Stimulated activated CD8-positive, alpha-beta memory T cell treated with anti-CD3 and anti-CD28 coated beads, Interleukin-12 subunit alpha, Interleukin-12 subunit beta, amount 100 ng/mL, for 24 hours (primary cell): ENCODE measurements around the gene SLC27A4.
A peak's percentile ranks its signal among the peaks of the same experiment; 100 is the strongest.

Experiments
- DNase-seq: peaks from one replicate; pipeline ENCODE4 v3.0.0-alpha.2; 2020; ENCODE audit errors: extremely low read depth

Gene SLC27A4

GRCh38 chr9:128339761-128340690 is at the start of gene SLC27A4:
Gene SLC27A4, plus strand, starts transcription at chr9:128340527. Its CDS starts 2,606 bp downstream, at chr9:128343133.
- DNase-seq, result peak; percentile 39

GRCh38 chr9:128292009-128292408 is 48.3 kb upstream of the SLC27A4 start:
- DNase-seq, result no peak

- no peak for DNase-seq
These were observed 47.2 kb upstream of the SLC27A4 start for GRCh38 chr9:128293091-128293490.

GRCh38 chr9:128294142-128294541 is 46.2 kb upstream of the SLC27A4 start:
- DNase-seq, result no peak

GRCh38 chr9:128296340-128297220 is 43.7 kb upstream of the SLC27A4 start:
- no peak for DNase-seq

- DNase-seq, result no peak
These were observed 43.0 kb upstream of the SLC27A4 start for GRCh38 chr9:128297221-128297773.

GRCh38 chr9:128298535-128299482 is 41.5 kb upstream of the SLC27A4 start:
- DNase-seq, result no peak

- no peak for DNase-seq
These were observed 36.0 kb upstream of the SLC27A4 start for GRCh38 chr9:128304136-128304970.

- no peak for DNase-seq
These were observed 35.4 kb upstream of the SLC27A4 start for GRCh38 chr9:128304971-128305288.

- no peak for DNase-seq
These were observed 30.8 kb upstream of the SLC27A4 start for GRCh38 chr9:128309551-128309950.

GRCh38 chr9:128310461-128310860 is 29.9 kb upstream of the SLC27A4 start:
- DNase-seq, result no peak

- no peak for DNase-seq
These were observed 25.6 kb upstream of the SLC27A4 start for GRCh38 chr9:128314697-128315096.

GRCh38 chr9:128316421-128316820 is 23.9 kb upstream of the SLC27A4 start:
- DNase-seq, result no peak

GRCh38 chr9:128317629-128318028 is 22.7 kb upstream of the SLC27A4 start:
- no peak for DNase-seq

GRCh38 chr9:128321343-128321742 is 19.0 kb upstream of the SLC27A4 start:
- no peak for DNase-seq

- no peak for DNase-seq
These were observed 18.4 kb upstream of the SLC27A4 start for GRCh38 chr9:128321879-128322403.

GRCh38 chr9:128322404-128323211 is 17.7 kb upstream of the SLC27A4 start, which contains the start of the genes COQ4 and TRUB2:
Gene COQ4, plus strand, starts transcription at chr9:128322839. Its CDS starts 20 bp downstream, at chr9:128322859.
Gene TRUB2, minus strand, starts transcription at chr9:128322447. Its CDS starts 39 bp downstream, at chr9:128322408.
- peak; percentile 89 for DNase-seq

- no peak for DNase-seq
These were observed 17.1 kb upstream of the SLC27A4 start for GRCh38 chr9:128323212-128323730.

GRCh38 chr9:128323791-128324190 is 16.5 kb upstream of the SLC27A4 start:
- no peak for DNase-seq
